Stomach (tissue), 9 donors: ENCODE data around the gene KDM5B. TPM values are rescaled to one million over a fixed set of nuclear protein-coding genes. Genes with fewer than 3 reads are reported as not detected.

Source experiments
- DNase-seq, 2 donors: peaks; one replicate each; pipeline versions ENCODE4 v3.0.0 to v3.0.0-alpha.2; 2013 to 2019
- H3K27ac ChIP-seq, 5 donors: fragments of 200-600 bp in 4 of 5; sonication (generic) in 4 of 5; one replicate each; pipeline ENCODE4 v1.5.1; 2013 to 2019; ENCODE audit warnings: mild to moderate bottlenecking in 1 of 5, moderate library complexity in 1 of 5
- H3K27me3 ChIP-seq, 3 donors: fragments of 200-600 bp; sonication (generic); one replicate each; pipeline ENCODE4 v1.5.1; 2017 to 2019; ENCODE audit warnings: mixed run types in 1 of 3
- H3K36me3 ChIP-seq, 4 donors: fragments of 200-600 bp; sonication (generic); 1 replicate in 3 of 4; 2 replicates in 1 of 4; pipeline ENCODE4 v1.5.1; 2016 to 2019
- H3K4me1 ChIP-seq, 4 donors: fragments of 200-600 bp; sonication (generic); one replicate each; pipeline ENCODE4 v1.5.1; 2016 to 2019
- H3K4me3 ChIP-seq, 4 donors: fragments of 200-600 bp; sonication (generic) in 3 of 4; one replicate each; pipeline ENCODE4 v1.5.1; 2016 to 2019; ENCODE audit warnings: mild to moderate bottlenecking in 1 of 4
- H3K9me3 ChIP-seq, 4 donors: fragments of 200-600 bp; sonication (generic); one replicate each; pipeline ENCODE4 v1.5.1; 2016 to 2019
- CTCF ChIP-seq, 7 experiments: fragments of 450-650 bp in 4 of 7; fragments of 200-600 bp in 3 of 7; sonication (generic) in 3 of 7; IDR thresholded peaks; one replicate each; pipeline ENCODE4 v1.5.1; 2016 to 2019; ENCODE audit warnings: antibody characterized with exemption in 7 of 7, control low read depth in 2 of 7, mild to moderate bottlenecking in 1 of 7
- EP300 ChIP-seq: sonication (generic); formaldehyde crosslinking; IDR thresholded peaks from one replicate; pipeline ENCODE4 v1.6.1; 2017; ENCODE audit warnings: antibody characterized with exemption
- POLR2A ChIP-seq, 4 donors: fragments of 450-650 bp; IDR thresholded peaks; one replicate each; pipeline ENCODE4 v1.6.1; 2016; ENCODE audit warnings: antibody characterized with exemption in 4 of 4, control low read depth in 2 of 4, mild to moderate bottlenecking in 1 of 4, moderate library complexity in 1 of 4
- POLR2AphosphoS5 ChIP-seq, 3 donors: sonication (generic); formaldehyde crosslinking; IDR thresholded peaks; one replicate each; pipeline ENCODE4 v1.6.1; 2016; ENCODE audit warnings: antibody characterized with exemption in 3 of 3
- WGBS, 5 donors: extraction: QIAGEN DNeasy Blood & Tissue Kit in 3 of 5; methylation state at CpG; one replicate each; pipeline versions ENCODE4 v1.1.5 to v1.1.7; 2013 to 2018; 5-methylcytosine and 5-hydroxymethylcytosine counted together
- intact Hi-C: fragments of 100-400 bp; cut with DNase I; formaldehyde crosslinking; loops from one replicate; pipeline ENCODE4 v1.15.1; 2023; ENCODE audit warnings: low total_unique reads
- polyA plus RNA-seq, 3 donors: library from polyadenylated mRNA; stranded (reverse); fragments of 200-250 nt; gene quantifications; one replicate each; pipeline ENCODE4 v1.2.3, GENCODE V29; 2013
- total RNA-seq, 5 donors: library from RNA; depleted of rRNA; stranded (reverse); fragments of >200 nt; gene quantifications; one replicate each; pipeline versions ENCODE4 v1.1.0 to v1.2.3, GENCODE V29; 2014 to 2016
- donor health status: healthy with polysubstance abuse.
- donor health status: Bipolar disorder and iron deficiency.
- donor health status: healthy.

KDM5B gene
- total and polyA plus RNA-seq, 8 donors: 6.5 to 229 (median 52.8) TPM

GRCh38 chr1:202711949-202712635, 96.1 kb downstream of the KDM5B start:
- TF ChIP-seq POLR2A (IDR thresholded peaks at IDR 0.05): no peak
- no peak for TF ChIP-seq POLR2AphosphoS5 (IDR thresholded peaks at IDR 0.05)
- TF ChIP-seq CTCF (IDR thresholded peaks at IDR 0.05): no peak
- TF ChIP-seq EP300: no peak
- 64 to 76% (median 74%) methylated on average over 6 to 9 of the region's 9 CpGs for WGBS, 5 donors
- no peaks in the 10 kb centered on the region for H3K9me3 ChIP-seq
- no peak overlapping the region for H3K27ac ChIP-seq
- peaks cover 10 to 27% (median 19%) of the 10 kb centered on the region in 4 donors for H3K4me1 ChIP-seq
- DNase-seq: peak in 1 of 2 donors; percentile 46
- intact Hi-C loops: loop anchor here (10.0 kb wide), 1 partner anchor 367 kb away; the partner anchor contains the start of genes PPP1R12B and UBE2T
- peaks cover 11 to 63% (median 47%) of the 10 kb centered on the region in 3 donors for H3K27me3 ChIP-seq
- H3K36me3 ChIP-seq: no peaks in the 10 kb centered on the region
- no peak overlapping the region for H3K4me3 ChIP-seq

GRCh38 chr1:202710070-202711045, 97.9 kb downstream of the KDM5B start, which contains the start of gene SYT2:
Gene SYT2 (minus strand): TSS chr1:202710454. CDS start chr1:202605772, 104,682 bp downstream.
- intact Hi-C loops: loop anchor here (10.0 kb wide), 1 partner anchor 366 kb away; the partner anchor contains the start of genes PPP1R12B and UBE2T
- peak; percentile 35 to 87 for DNase-seq
- WGBS, 5 donors: 6 to 14% (median 6%) methylated on average over 28 to 64 of the region's 64 CpGs
- peaks cover 10 to 27% (median 19%) of the 10 kb centered on the region in 4 donors for H3K4me1 ChIP-seq
- H3K4me3 ChIP-seq: peak within 1 kb of the TSS; percentile 30 to 46 (median 34)
- no peak within 1 kb of the TSS for H3K27ac ChIP-seq
- H3K27me3 ChIP-seq: peaks cover 11 to 80% (median 48%) of the 10 kb centered on the region in 3 donors
- H3K9me3 ChIP-seq: no peaks in the 10 kb centered on the region
- no peaks in the 10 kb centered on the region for H3K36me3 ChIP-seq
- no peak for TF ChIP-seq CTCF (IDR thresholded peaks at IDR 0.05)
- no peak for TF ChIP-seq POLR2A (IDR thresholded peaks at IDR 0.05)
- no peak for TF ChIP-seq POLR2AphosphoS5 (IDR thresholded peaks at IDR 0.05)
- no peak for TF ChIP-seq EP300

GRCh38 chr1:202709276-202710041, 98.8 kb downstream of the KDM5B start:
- no peaks in the 10 kb centered on the region for H3K36me3 ChIP-seq
- WGBS, 5 donors: 2 to 6% (median 4%) methylated on average over 11 to 34 of the region's 34 CpGs
- H3K27ac ChIP-seq: no peak overlapping the region
- TF ChIP-seq EP300 (no peak), POLR2AphosphoS5 (IDR thresholded peaks at IDR 0.05) (no peak), CTCF (IDR thresholded peaks at IDR 0.05) (no peak), POLR2A (IDR thresholded peaks at IDR 0.05) (no peak)
- peaks cover 10 to 27% (median 19%) of the 10 kb centered on the region in 4 donors for H3K4me1 ChIP-seq
- intact Hi-C loops: loop anchor here (10.0 kb wide), 1 partner anchor 365 kb away; the partner anchor contains the start of genes PPP1R12B and UBE2T
- peak in 1 of 2 donors; percentile 36 for DNase-seq
- H3K9me3 ChIP-seq: no peaks in the 10 kb centered on the region
- H3K27me3 ChIP-seq: peaks cover 11 to 87% (median 57%) of the 10 kb centered on the region in 3 donors
- peak overlapping the region; percentile 30 to 46 (median 34) for H3K4me3 ChIP-seq
